Measurements from ENCODE around the gene AMOT. TPM values are rescaled to one million over a fixed set of nuclear protein-coding genes. Genes with fewer than 3 reads are reported as not detected.

AMOT gene
- polyA plus RNA-seq, 1 donor from 2014 or later = 2.8 TPM

DNA sequence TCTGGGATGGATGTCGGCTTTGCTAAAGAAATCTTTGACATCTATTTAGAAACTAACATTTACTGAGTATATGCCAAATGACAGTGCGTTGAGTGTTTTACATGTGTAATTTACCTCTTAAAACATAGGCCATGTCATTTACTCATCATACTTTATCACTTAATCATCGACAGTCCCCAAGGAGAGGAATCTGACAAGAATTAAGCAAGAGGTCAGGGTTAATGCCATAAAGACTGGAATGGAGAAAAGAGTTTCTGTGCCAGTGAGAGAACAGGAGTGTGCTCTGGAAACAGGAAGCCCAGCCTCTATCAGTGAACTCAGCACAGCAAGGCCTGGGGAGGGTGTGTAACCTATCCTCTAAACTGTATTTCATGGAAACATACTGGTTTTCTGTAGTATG is 28.0 kb upstream of the AMOT start:
- Histone ChIP-seq H3K9me3 (ENCODE audit: low read length) (no peaks in the 10 kb centered on the region), H3K27me3 (ENCODE audit: insufficient read depth, low read depth, low read length) (no peaks in the 10 kb centered on the region), H3F3A (ENCODE audit: insufficient read depth, low read length, poor library complexity, severe bottlenecking) (no peaks in the 10 kb centered on the region), H3K4me3 (ENCODE audit: low read length) (no peak overlapping the region), H3K9ac (ENCODE audit: low read length) (no peak overlapping the region), H3K36me3 (ENCODE audit: insufficient read depth, low read length) (no peaks in the 10 kb centered on the region), H2AFZ (ENCODE audit: low read depth, low read length) (no peak overlapping the region), H3K27ac (ENCODE audit: low read length) (no peak overlapping the region), H3K9me2 (ENCODE audit: insufficient read depth, low read length) (no peaks in the 10 kb centered on the region), H3K79me2 (replicated peaks; ENCODE audit: insufficient read depth, low read length) (no peaks in the 10 kb centered on the region), H3K4me2 (ENCODE audit: low read length) (no peak overlapping the region), H4K20me1 (ENCODE audit: insufficient read depth) (no peaks in the 10 kb centered on the region)
- no peak for TF ChIP-seq EP300 (conservative IDR thresholded peaks at IDR 0.05; ENCODE audit: poor library complexity, severe bottlenecking)

DNA sequence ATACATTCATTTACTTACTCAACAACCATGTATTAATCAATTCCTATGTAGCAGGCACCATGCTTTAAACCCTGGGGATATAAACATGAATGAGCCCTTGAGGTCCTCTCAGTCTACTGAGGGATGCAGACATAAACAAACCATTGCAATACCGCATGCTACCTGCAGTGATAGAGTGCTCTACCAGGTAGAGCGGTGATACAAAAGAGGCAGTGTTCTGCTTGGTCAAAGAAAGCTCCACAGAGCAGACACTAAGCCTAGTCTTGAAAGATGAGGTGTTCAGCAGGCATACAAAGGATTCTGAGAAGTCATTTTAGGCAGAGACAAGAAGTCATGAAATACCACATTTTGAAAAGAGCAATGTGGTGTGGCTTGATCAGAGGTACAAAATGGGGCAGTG is 26.9 kb upstream of the AMOT start:
- H3K9ac ChIP-seq (ENCODE audit: low read length) = no peak overlapping the region
- H3K27me3 ChIP-seq (ENCODE audit: insufficient read depth, low read depth, low read length) = no peaks in the 10 kb centered on the region

DNA sequence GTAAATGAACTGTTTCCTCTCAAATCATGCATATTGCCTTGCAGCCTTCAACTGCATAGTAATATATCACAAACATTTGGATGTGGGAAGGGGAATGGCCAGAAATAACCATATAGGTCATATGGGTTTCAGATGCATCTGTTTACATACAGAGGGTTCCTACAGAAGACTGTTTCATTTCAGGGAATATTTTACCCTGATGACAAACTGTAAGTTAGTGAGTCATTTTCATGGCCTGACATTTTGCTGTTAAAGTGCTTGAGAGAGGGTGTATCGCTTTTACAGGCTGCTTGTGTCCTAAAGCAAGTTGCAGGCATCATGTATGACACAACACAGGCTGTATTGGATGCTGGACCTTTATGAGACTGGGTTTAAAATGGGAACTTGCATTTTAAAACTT is 25.5 kb upstream of the AMOT start:
- Histone ChIP-seq H3K4me3 (ENCODE audit: low read length) (no peak overlapping the region), H3K9me2 (ENCODE audit: insufficient read depth, low read length) (no peaks in the 10 kb centered on the region), H3F3A (ENCODE audit: insufficient read depth, low read length, poor library complexity, severe bottlenecking) (no peaks in the 10 kb centered on the region), H3K4me2 (ENCODE audit: low read length) (no peak overlapping the region), H3K36me3 (ENCODE audit: insufficient read depth, low read length) (no peaks in the 10 kb centered on the region), H3K79me2 (replicated peaks; ENCODE audit: insufficient read depth, low read length) (no peaks in the 10 kb centered on the region), H4K20me1 (ENCODE audit: insufficient read depth) (no peaks in the 10 kb centered on the region), H3K9me3 (ENCODE audit: low read length) (no peaks in the 10 kb centered on the region), H2AFZ (ENCODE audit: low read depth, low read length) (no peak overlapping the region), H3K27me3 (ENCODE audit: insufficient read depth, low read depth, low read length) (no peaks in the 10 kb centered on the region), H3K27ac (ENCODE audit: low read length) (no peak overlapping the region), H3K9ac (ENCODE audit: low read length) (no peak overlapping the region)
- no peak for TF ChIP-seq EZH2 (IDR thresholded peaks at IDR 0.05; ENCODE audit: borderline replicate concordance, insufficient read depth, low read length, poor library complexity, severe bottlenecking)
- no peak for TF ChIP-seq SMC3 (conservative IDR thresholded peaks at IDR 0.05; ENCODE audit: poor library complexity)
- TF ChIP-seq EP300 (conservative IDR thresholded peaks at IDR 0.05; ENCODE audit: poor library complexity, severe bottlenecking) = no peak
- no peak for TF ChIP-seq TAF1 (IDR thresholded peaks at IDR 0.05; ENCODE audit: low read depth)
- no peak for TF ChIP-seq POLR2AphosphoS5 (IDR thresholded peaks at IDR 0.05)
- TF ChIP-seq MXI1 (conservative IDR thresholded peaks at IDR 0.05; ENCODE audit: poor library complexity, severe bottlenecking) = no peak
- TF ChIP-seq RAD21 (conservative IDR thresholded peaks at IDR 0.05) = no peak

More for the DNA sequence above, 26.9 kb upstream of the AMOT start:
- no peak overlapping the region for H2AFZ ChIP-seq (ENCODE audit: low read depth, low read length)
- H3K36me3 ChIP-seq (ENCODE audit: insufficient read depth, low read length) = no peaks in the 10 kb centered on the region
- no peak overlapping the region for H3K27ac ChIP-seq (ENCODE audit: low read length)
- no peak for TF ChIP-seq POLR2AphosphoS5 (IDR thresholded peaks at IDR 0.05)
- no peak for TF ChIP-seq EP300 (conservative IDR thresholded peaks at IDR 0.05; ENCODE audit: poor library complexity, severe bottlenecking)
- TF ChIP-seq, protein P1, sequence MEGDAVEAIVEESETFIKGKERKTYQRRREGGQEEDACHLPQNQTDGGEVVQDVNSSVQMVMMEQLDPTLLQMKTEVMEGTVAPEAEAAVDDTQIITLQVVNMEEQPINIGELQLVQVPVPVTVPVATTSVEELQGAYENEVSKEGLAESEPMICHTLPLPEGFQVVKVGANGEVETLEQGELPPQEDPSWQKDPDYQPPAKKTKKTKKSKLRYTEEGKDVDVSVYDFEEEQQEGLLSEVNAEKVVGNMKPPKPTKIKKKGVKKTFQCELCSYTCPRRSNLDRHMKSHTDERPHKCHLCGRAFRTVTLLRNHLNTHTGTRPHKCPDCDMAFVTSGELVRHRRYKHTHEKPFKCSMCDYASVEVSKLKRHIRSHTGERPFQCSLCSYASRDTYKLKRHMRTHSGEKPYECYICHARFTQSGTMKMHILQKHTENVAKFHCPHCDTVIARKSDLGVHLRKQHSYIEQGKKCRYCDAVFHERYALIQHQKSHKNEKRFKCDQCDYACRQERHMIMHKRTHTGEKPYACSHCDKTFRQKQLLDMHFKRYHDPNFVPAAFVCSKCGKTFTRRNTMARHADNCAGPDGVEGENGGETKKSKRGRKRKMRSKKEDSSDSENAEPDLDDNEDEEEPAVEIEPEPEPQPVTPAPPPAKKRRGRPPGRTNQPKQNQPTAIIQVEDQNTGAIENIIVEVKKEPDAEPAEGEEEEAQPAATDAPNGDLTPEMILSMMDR (IDR thresholded peaks at IDR 0.05; ENCODE audit: poor library complexity, severe bottlenecking) = peak; percentile 13
- TF ChIP-seq, protein P2, sequence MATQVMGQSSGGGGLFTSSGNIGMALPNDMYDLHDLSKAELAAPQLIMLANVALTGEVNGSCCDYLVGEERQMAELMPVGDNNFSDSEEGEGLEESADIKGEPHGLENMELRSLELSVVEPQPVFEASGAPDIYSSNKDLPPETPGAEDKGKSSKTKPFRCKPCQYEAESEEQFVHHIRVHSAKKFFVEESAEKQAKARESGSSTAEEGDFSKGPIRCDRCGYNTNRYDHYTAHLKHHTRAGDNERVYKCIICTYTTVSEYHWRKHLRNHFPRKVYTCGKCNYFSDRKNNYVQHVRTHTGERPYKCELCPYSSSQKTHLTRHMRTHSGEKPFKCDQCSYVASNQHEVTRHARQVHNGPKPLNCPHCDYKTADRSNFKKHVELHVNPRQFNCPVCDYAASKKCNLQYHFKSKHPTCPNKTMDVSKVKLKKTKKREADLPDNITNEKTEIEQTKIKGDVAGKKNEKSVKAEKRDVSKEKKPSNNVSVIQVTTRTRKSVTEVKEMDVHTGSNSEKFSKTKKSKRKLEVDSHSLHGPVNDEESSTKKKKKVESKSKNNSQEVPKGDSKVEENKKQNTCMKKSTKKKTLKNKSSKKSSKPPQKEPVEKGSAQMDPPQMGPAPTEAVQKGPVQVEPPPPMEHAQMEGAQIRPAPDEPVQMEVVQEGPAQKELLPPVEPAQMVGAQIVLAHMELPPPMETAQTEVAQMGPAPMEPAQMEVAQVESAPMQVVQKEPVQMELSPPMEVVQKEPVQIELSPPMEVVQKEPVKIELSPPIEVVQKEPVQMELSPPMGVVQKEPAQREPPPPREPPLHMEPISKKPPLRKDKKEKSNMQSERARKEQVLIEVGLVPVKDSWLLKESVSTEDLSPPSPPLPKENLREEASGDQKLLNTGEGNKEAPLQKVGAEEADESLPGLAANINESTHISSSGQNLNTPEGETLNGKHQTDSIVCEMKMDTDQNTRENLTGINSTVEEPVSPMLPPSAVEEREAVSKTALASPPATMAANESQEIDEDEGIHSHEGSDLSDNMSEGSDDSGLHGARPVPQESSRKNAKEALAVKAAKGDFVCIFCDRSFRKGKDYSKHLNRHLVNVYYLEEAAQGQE (IDR thresholded peaks at IDR 0.05; ENCODE audit: borderline replicate concordance) = no peak
- no peak for TF ChIP-seq EZH2 (IDR thresholded peaks at IDR 0.05; ENCODE audit: borderline replicate concordance, insufficient read depth, low read length, poor library complexity, severe bottlenecking)
- H3K9me2 ChIP-seq (ENCODE audit: insufficient read depth, low read length) = no peaks in the 10 kb centered on the region
- no peak overlapping the region for H3K4me2 ChIP-seq (ENCODE audit: low read length)
- no peak overlapping the region for H3K4me3 ChIP-seq (ENCODE audit: low read length)
- no peaks in the 10 kb centered on the region for H3K9me3 ChIP-seq (ENCODE audit: low read length)
- H3F3A ChIP-seq (ENCODE audit: insufficient read depth, low read length, poor library complexity, severe bottlenecking) = no peaks in the 10 kb centered on the region
- H4K20me1 ChIP-seq (ENCODE audit: insufficient read depth) = no peaks in the 10 kb centered on the region
- H3K79me2 ChIP-seq (replicated peaks; ENCODE audit: insufficient read depth, low read length) = no peaks in the 10 kb centered on the region

Measured in neural cell (in vitro differentiated cells).